Activated T-helper 1 cell treated with anti-CD3 and anti-CD28 coated beads, Interleukin-12 subunit alpha, Interleukin-12 subunit beta, Interleukin-2, Interleukin-4 antibody, amounts not matched to agents 30 ng/mL and 10 ng/mL and 1 ng/mL, durations not matched to agents 14 hours and 24 hours and 36 hours (primary cell): ENCODE results near the gene RMDN3. TPM values are rescaled to one million over a fixed set of nuclear protein-coding genes. Genes with fewer than 3 reads are reported as not detected.

Experiments
- DNase-seq: peaks from one replicate; pipeline ENCODE4 v3.0.0; 2021; ENCODE audit warnings: low spot score
- H3K27ac Mint-ChIP-seq: one replicate; pipeline ENCODE4 v1.8.0; 2021; ENCODE audit warnings: mild to moderate bottlenecking, mixed read lengths
- H3K27me3 Mint-ChIP-seq: one replicate; pipeline ENCODE4 v1.8.0; 2022; ENCODE audit warnings: mild to moderate bottlenecking, moderate library complexity, mixed read lengths; ENCODE audit not compliant: insufficient read depth
- H3K36me3 Mint-ChIP-seq: one replicate; pipeline ENCODE4 v1.8.0; 2021; ENCODE audit warnings: low read depth, mixed read lengths
- H3K4me1 Mint-ChIP-seq: one replicate; pipeline ENCODE4 v1.8.0; 2021; ENCODE audit warnings: low read depth, mixed read lengths
- H3K4me3 Mint-ChIP-seq: one replicate; pipeline ENCODE4 v1.8.0; 2021; ENCODE audit warnings: mild to moderate bottlenecking, moderate library complexity, mixed read lengths
- H3K9me3 Mint-ChIP-seq: one replicate; pipeline ENCODE4 v1.8.0; 2021; ENCODE audit warnings: mixed read lengths
- intact Hi-C: fragments of 100-400 bp; cut with micrococcal nuclease; formaldehyde crosslinking; loops from one replicate; pipeline ENCODE4 v1.15.1; 2024
- total RNA-seq: library from RNA; stranded (reverse); gene quantifications from 2 replicates; pipeline ENCODE4 v1.2.3, GENCODE V29; 2022

Gene RMDN3
- total RNA-seq, 1 donor from 2014 or later = 39.0 TPM

DNA sequence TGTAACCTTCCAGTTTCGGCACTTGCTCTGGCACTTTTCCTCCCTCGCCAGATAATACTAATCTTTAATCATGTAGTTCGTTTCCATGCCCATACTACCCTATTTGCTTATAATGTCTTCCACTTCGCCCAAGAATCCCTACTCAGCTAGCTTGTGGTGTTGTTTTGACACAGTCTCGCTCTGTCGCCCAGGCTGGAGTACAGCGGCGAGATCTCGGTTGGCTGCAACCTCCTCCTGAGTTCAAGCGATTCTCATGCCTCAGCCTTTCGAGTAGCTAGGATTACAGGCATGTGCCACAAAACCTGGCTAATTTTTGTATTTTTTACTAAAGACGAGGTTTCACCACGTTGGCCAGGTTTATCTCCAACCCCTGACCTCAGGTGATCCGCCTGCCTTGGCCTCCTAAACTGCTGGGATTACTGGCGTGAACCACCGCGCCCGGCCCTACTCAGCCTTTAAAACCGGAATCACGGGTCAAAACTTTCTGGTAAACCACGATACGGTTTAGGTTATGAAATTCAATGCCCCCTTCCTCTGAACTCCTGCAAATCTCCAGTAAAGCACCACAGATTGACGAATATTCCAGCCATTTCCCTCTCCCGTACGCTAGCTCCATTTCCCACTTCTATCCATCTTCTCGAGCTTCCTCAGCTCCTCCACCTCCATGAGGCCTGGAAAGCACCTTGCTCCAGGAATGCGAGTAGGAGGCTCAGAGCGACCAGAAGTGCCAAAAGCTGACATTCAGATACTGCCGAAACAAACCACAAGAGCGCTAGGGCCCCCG, 61.0 kb downstream of the RMDN3 start:
- no peaks in the 10 kb centered on the region for H3K27me3 Mint-ChIP-seq
- H3K36me3 Mint-ChIP-seq = peaks cover 23% of the 10 kb centered on the region
- no peak for DNase-seq
- H3K27ac Mint-ChIP-seq = peak overlapping the region; percentile 91
- peaks cover 33% of the 10 kb centered on the region for H3K4me1 Mint-ChIP-seq
- intact Hi-C loops = loop anchor here (1.0 to 2.0 kb wide), 5 partner anchors 15 to 125 kb away; partner anchors contain the start of genes DNAJC17, KNL1, RPUSD2 and ZFYVE19
- H3K9me3 Mint-ChIP-seq = no peaks in the 10 kb centered on the region
- peak overlapping the region; percentile 96 for H3K4me3 Mint-ChIP-seq

DNA sequence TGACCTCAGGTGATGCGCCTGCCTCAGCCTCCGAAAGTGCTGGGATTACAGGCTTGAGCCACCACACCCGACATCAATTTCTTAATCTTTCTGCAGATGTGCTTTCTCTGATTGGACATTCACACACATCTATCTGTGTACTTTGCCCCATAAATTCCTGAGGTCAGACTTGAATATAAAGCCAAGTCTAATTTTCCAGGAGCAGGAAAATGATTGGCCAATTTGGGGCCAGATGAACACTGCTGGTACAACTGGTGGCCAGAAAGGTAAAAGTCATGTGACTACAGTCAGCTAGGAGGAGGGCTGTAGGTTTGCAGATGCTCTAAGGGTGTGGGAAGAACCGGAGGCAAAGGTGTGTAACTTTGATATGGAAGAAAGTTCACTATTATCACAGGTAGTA, 63.3 kb downstream of the RMDN3 start:
- no peaks in the 10 kb centered on the region for H3K27me3 Mint-ChIP-seq
- H3K27ac Mint-ChIP-seq = no peak overlapping the region
- no peaks in the 10 kb centered on the region for H3K9me3 Mint-ChIP-seq
- no peak overlapping the region for H3K4me3 Mint-ChIP-seq
- peaks cover 17% of the 10 kb centered on the region for H3K36me3 Mint-ChIP-seq
- H3K4me1 Mint-ChIP-seq = peaks cover 19% of the 10 kb centered on the region
- DNase-seq = no peak
- intact Hi-C loops = no loop called here

DNA sequence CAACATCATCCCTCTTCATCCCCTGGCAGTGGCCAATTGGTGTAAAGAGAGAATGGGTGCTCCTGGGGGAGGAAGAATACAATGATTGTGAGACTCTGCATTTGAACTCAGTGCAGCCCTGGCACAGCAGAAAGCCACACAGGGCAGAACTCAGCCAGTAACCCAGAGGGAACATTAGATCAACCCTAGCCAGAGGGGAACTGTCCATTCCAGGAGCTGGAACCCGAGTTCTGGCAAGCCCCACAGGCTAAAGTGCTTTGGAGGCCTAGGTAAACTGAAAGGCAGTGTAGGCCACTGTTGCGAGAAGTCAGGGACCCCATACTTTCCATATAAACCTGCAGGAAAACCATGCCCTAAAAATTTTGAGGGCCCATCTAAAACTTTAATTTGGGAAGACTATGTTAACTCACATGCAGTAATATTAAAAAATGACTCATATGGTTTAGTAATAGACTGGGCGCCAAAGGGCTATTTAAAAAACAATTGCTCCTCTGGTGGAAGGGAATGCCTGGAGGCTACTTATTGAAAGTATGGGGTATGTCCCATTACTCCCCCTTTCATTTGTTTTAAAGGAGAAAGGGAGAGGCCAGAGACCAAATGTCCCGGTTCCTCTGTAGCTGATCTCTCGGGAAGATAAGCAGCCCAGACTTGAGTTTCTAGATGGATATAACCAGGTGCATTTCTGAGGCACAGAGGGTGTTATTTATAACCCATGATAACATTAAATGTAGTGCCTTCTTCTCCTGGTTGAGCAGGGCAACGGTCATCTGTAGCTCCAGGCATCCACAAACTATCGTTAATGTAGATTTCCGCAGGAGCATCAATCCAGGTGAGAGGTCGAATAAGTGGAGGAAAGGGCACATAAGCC, 65.9 kb downstream of the RMDN3 start:
- Mint-ChIP-seq H3K4me3 (no peak overlapping the region), H3K27ac (no peak overlapping the region), H3K4me1 (peaks cover 8% of the 10 kb centered on the region), H3K9me3 (no peaks in the 10 kb centered on the region), H3K36me3 (peaks cover 9% of the 10 kb centered on the region), H3K27me3 (no peaks in the 10 kb centered on the region)
- DNase-seq = no peak
- intact Hi-C loops = no loop called here

Other genes starting within 250 kb of the RMDN3 start
- 28.4 and 36.9 TPM in 2 replicates for gene CCDC32, start 190.2 kb downstream of the RMDN3 start, total RNA-seq
- 19.5 and 22.6 TPM in 2 replicates for gene RPUSD2, start 186.0 kb downstream of the RMDN3 start, total RNA-seq
- 21.6 and 22.4 TPM in 2 replicates for gene KNL1, start 161.0 kb downstream of the RMDN3 start, total RNA-seq
- 62.0 and 62.4 TPM in 2 replicates for gene RAD51, start 60.1 kb downstream of the RMDN3 start, total RNA-seq
- 31.3 and 35.7 TPM in 2 replicates for gene GCHFR, start 8.8 kb upstream of the RMDN3 start, total RNA-seq
- gene C15orf62, start 14.7 kb upstream of the RMDN3 start, total RNA-seq = 0.36 and 0.37 TPM in 2 replicates
- gene ZFYVE19, start 51.8 kb upstream of the RMDN3 start, total RNA-seq = 36.2 and 38.6 TPM in 2 replicates
- 52.5 and 54.1 TPM in 2 replicates for gene DNAJC17, start 52.2 kb upstream of the RMDN3 start, total RNA-seq
- not detected in 2 replicates for gene PPP1R14D, start 73.5 kb upstream of the RMDN3 start, total RNA-seq
- 11.0 and 12.4 TPM in 2 replicates for gene SPINT1, start 88.8 kb upstream of the RMDN3 start, total RNA-seq
- gene RHOV, start 119.0 kb upstream of the RMDN3 start, total RNA-seq = 1.3 and 1.6 TPM in 2 replicates
- 15.0 and 16.7 TPM in 2 replicates for gene VPS18, start 139.2 kb upstream of the RMDN3 start, total RNA-seq
- 0.29 and 0.36 TPM in 2 replicates for gene DLL4, start 174.1 kb upstream of the RMDN3 start, total RNA-seq
- 11.7 and 12.4 TPM in 2 replicates for gene CHAC1, start 198.2 kb upstream of the RMDN3 start, total RNA-seq